ENCODE measurements around the gene ABR. TPM values are rescaled to one million over a fixed set of nuclear protein-coding genes. Genes with fewer than 3 reads are reported as not detected.

Gene ABR
- total RNA-seq, 1 donor from 2014 or later: 63.6 TPM

- H3K4me1 Mint-ChIP-seq (ENCODE audit: unreplicated experiment): peaks cover 55% of the 10 kb centered on the region
- peaks cover 13% of the 10 kb centered on the region for H3K36me3 Mint-ChIP-seq
- no peaks in the 10 kb centered on the region for H3K9me3 Mint-ChIP-seq
- no peak for TF ChIP-seq CTCF (conservative IDR thresholded peaks at IDR 0.05)
- H3K4me3 Mint-ChIP-seq: peak overlapping the region; percentile 82
- H3K27me3 Mint-ChIP-seq: no peaks in the 10 kb centered on the region
- no peak for DNase-seq (ENCODE audit: extremely low spot score, unreplicated experiment)
- H3K27ac Mint-ChIP-seq: peak overlapping the region; percentile 89
These were observed 209.9 kb downstream of the ABR start for GRCh38 chr17:969811-970355.

- Mint-ChIP-seq H3K4me1 (ENCODE audit: unreplicated experiment) (peaks cover 60% of the 10 kb centered on the region), H3K4me3 (peak overlapping the region; percentile 82), H3K9me3 (no peaks in the 10 kb centered on the region), H3K27me3 (no peaks in the 10 kb centered on the region), H3K27ac (peak overlapping the region; percentile 89), H3K36me3 (peaks cover 10% of the 10 kb centered on the region)
- TF ChIP-seq CTCF (conservative IDR thresholded peaks at IDR 0.05): no peak
- DNase-seq (ENCODE audit: extremely low spot score, unreplicated experiment): no peak
These were observed 210.7 kb downstream of the ABR start for GRCh38 chr17:968812-969730.

- no peak for TF ChIP-seq CTCF (conservative IDR thresholded peaks at IDR 0.05)
- Mint-ChIP-seq H3K27ac (peak overlapping the region; percentile 89), H3K9me3 (no peaks in the 10 kb centered on the region)
These were observed 212.7 kb downstream of the ABR start for GRCh38 chr17:967122-967521.

GRCh38 chr17:965311-965989 lies 214.3 kb downstream of the ABR start:
- DNase-seq (ENCODE audit: extremely low spot score, unreplicated experiment): no peak
- H3K4me1 Mint-ChIP-seq (ENCODE audit: unreplicated experiment): peaks cover 57% of the 10 kb centered on the region

More at GRCh38 chr17:967122-967521, 212.7 kb downstream of the ABR start:
- DNase-seq (ENCODE audit: extremely low spot score, unreplicated experiment): no peak
- Mint-ChIP-seq H3K27me3 (no peaks in the 10 kb centered on the region), H3K36me3 (peaks cover 6% of the 10 kb centered on the region), H3K4me3 (no peak overlapping the region), H3K4me1 (ENCODE audit: unreplicated experiment) (peaks cover 63% of the 10 kb centered on the region)

More at GRCh38 chr17:965311-965989, 214.3 kb downstream of the ABR start:
- Mint-ChIP-seq H3K9me3 (no peaks in the 10 kb centered on the region), H3K36me3 (peaks cover 6% of the 10 kb centered on the region), H3K4me3 (peak overlapping the region; percentile 12), H3K27ac (peak overlapping the region; percentile 2), H3K27me3 (no peaks in the 10 kb centered on the region)
- TF ChIP-seq CTCF (conservative IDR thresholded peaks at IDR 0.05): no peak

Data from type B pancreatic cell (in vitro differentiated cells).